DND-41 (cell line): ENCODE measurements around the gene MICU1.

Source experiments
- ATAC-seq: fragments of 200-7000 bp; cut with Tn5 transposase; 3 replicates; pipeline ENCODE4 v1.9.1; 2021; ENCODE audit warnings: low read depth; ENCODE audit not compliant: insufficient read depth
- DNase-seq: peaks from one replicate; pipeline ENCODE4 v3.0.0-alpha.2; 2020
- H2AFZ ChIP-seq: 2 replicates; pipeline ENCODE4 v1.6.0; 2012; ENCODE audit warnings: low read depth, low read length
- H3K27ac ChIP-seq: 2 replicates; pipeline ENCODE4 v1.5.1; 2012; ENCODE audit warnings: low read length, inconsistent platforms
- H3K27me3 ChIP-seq: fragments of 200-600 bp; sonication (generic); 2 replicates; pipeline ENCODE4 v1.6.0; 2012; ENCODE audit warnings: low read length, mild to moderate bottlenecking, inconsistent platforms; ENCODE audit not compliant: insufficient read depth, poor library complexity
- H3K36me3 ChIP-seq: 2 replicates; pipeline ENCODE4 v1.5.1; 2012; ENCODE audit warnings: low read length, inconsistent platforms; ENCODE audit not compliant: insufficient read depth
- H3K4me1 ChIP-seq: 2 replicates; pipeline ENCODE4 v1.5.1; 2012; ENCODE audit warnings: mild to moderate bottlenecking, low read length; ENCODE audit not compliant: insufficient read depth
- H3K4me2 ChIP-seq: 2 replicates; pipeline ENCODE4 v1.6.0; 2012; ENCODE audit warnings: mild to moderate bottlenecking, moderate library complexity, low read length, inconsistent platforms; ENCODE audit not compliant: insufficient read depth
- H3K4me3 ChIP-seq, 2 experiments: fragments of 200-600 bp in 1 of 2; shearing (Covaris generic) in 1 of 2; 2 replicates each; pipeline ENCODE4 v1.5.1; 2012 to 2016; ENCODE audit warnings: inconsistent platforms in 2 of 2, low read length in 2 of 2, mild to moderate bottlenecking in 2 of 2, low read depth in 1 of 2, moderate library complexity in 1 of 2
- H3K79me2 ChIP-seq: 2 replicates; pipeline ENCODE4 v1.6.0; 2012; ENCODE audit warnings: low read length, inconsistent platforms; ENCODE audit not compliant: insufficient read depth
- H3K9ac ChIP-seq: 2 replicates; pipeline ENCODE4 v1.6.0; 2012; ENCODE audit warnings: low read depth, mild to moderate bottlenecking, inconsistent platforms, low read length, moderate library complexity
- H3K9me3 ChIP-seq: 2 replicates; pipeline ENCODE4 v1.5.1; 2012; ENCODE audit warnings: low read length, moderate library complexity, mild to moderate bottlenecking, inconsistent platforms; ENCODE audit not compliant: insufficient read depth, severe bottlenecking
- H4K20me1 ChIP-seq: 2 replicates; pipeline ENCODE4 v1.6.0; 2012; ENCODE audit warnings: low read length; ENCODE audit not compliant: insufficient read depth
- EZH2 ChIP-seq: IDR thresholded peaks from 3 replicates; pipeline ENCODE4 v1.6.1; 2012; ENCODE audit warnings: borderline replicate concordance, low read depth, mild to moderate bottlenecking, moderate library complexity, low read length, inconsistent platforms; ENCODE audit not compliant: severe bottlenecking
- TF ChIP-seq, protein P1 (sequence below): IDR thresholded peaks from 2 replicates; pipeline ENCODE4 v1.5.1; 2012; ENCODE audit warnings: borderline replicate concordance, low read length, moderate library complexity, mild to moderate bottlenecking; ENCODE audit not compliant: poor library complexity, severe bottlenecking; ENCODE audit errors: extremely low read depth

The MICU1 gene

GRCh38 chr10:72630144-72630543, 4.3 kb upstream of the MICU1 start:
- peaks cover 3% of the 10 kb centered on the region; the same call in 1 of the 2 replicates for H3K36me3 ChIP-seq
- TF ChIP-seq EZH2: no peak
- TF ChIP-seq, protein P1, sequence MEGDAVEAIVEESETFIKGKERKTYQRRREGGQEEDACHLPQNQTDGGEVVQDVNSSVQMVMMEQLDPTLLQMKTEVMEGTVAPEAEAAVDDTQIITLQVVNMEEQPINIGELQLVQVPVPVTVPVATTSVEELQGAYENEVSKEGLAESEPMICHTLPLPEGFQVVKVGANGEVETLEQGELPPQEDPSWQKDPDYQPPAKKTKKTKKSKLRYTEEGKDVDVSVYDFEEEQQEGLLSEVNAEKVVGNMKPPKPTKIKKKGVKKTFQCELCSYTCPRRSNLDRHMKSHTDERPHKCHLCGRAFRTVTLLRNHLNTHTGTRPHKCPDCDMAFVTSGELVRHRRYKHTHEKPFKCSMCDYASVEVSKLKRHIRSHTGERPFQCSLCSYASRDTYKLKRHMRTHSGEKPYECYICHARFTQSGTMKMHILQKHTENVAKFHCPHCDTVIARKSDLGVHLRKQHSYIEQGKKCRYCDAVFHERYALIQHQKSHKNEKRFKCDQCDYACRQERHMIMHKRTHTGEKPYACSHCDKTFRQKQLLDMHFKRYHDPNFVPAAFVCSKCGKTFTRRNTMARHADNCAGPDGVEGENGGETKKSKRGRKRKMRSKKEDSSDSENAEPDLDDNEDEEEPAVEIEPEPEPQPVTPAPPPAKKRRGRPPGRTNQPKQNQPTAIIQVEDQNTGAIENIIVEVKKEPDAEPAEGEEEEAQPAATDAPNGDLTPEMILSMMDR: no peak
- H4K20me1 ChIP-seq: no peaks in the 10 kb centered on the region
- H3K4me3 ChIP-seq: no peak overlapping the region
- no peaks in the 10 kb centered on the region for H3K27me3 ChIP-seq
- H3K79me2 ChIP-seq: peaks cover 8% of the 10 kb centered on the region
- H3K9me3 ChIP-seq: no peaks in the 10 kb centered on the region
- no peak overlapping the region for H3K4me2 ChIP-seq
- H3K9ac ChIP-seq: no peak overlapping the region
- H3K4me1 ChIP-seq: peaks cover 15% of the 10 kb centered on the region
- no peak for DNase-seq
- ATAC-seq: no peak
- H3K27ac ChIP-seq: no peak overlapping the region
- H2AFZ ChIP-seq: no peak overlapping the region

- H3K79me2 ChIP-seq: peaks cover 34% of the 10 kb centered on the region
- H3K9ac ChIP-seq: peak overlapping the region; percentile 71
- ATAC-seq: no peak
- H3K4me1 ChIP-seq: peaks cover 32% of the 10 kb centered on the region
- no peaks in the 10 kb centered on the region for H3K9me3 ChIP-seq
- peak overlapping the region; percentile 85 for H2AFZ ChIP-seq
- no peak for TF ChIP-seq EZH2
- TF ChIP-seq, protein P1: no peak
- no peaks in the 10 kb centered on the region for H3K27me3 ChIP-seq
- DNase-seq: no peak
- H3K36me3 ChIP-seq: peaks cover 6% of the 10 kb centered on the region
- H3K27ac ChIP-seq: peak overlapping the region; percentile 87
- peak overlapping the region; percentile 68 for H3K4me2 ChIP-seq
- no peaks in the 10 kb centered on the region for H4K20me1 ChIP-seq
- peak overlapping the region; percentile 33 to 79 for H3K4me3 ChIP-seq
These were observed 520 bp upstream of the MICU1 start for GRCh38 chr10:72626444-72626754.

DNA sequence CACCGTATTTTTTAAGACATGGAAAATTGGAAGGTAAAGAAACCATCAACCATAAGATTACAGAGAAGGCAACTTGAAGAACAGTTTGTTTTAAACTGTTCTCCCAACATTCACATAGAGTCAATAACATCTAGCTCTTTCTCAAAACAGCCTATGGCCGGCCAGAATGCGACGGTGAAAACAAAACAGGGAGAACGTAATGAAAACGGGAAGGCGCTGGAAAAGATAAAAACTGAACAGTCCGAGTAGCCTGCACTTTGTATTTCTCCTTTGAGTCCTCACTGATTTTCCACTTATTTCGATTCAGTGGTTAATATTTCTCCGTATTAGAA, 637 bp downstream of the MICU1 start:
- Histone ChIP-seq H3K36me3 (peaks cover 6% of the 10 kb centered on the region), H2AFZ (peak overlapping the region; percentile 85), H3K27ac (peak overlapping the region; percentile 79), H3K4me1 (peaks cover 32% of the 10 kb centered on the region), H3K9me3 (no peaks in the 10 kb centered on the region), H3K9ac (peak overlapping the region; percentile 71), H3K79me2 (peaks cover 40% of the 10 kb centered on the region), H4K20me1 (no peaks in the 10 kb centered on the region), H3K4me2 (peak overlapping the region; percentile 74), H3K27me3 (no peaks in the 10 kb centered on the region), H3K4me3 (peak overlapping the region; percentile 72 to 79)
- TF ChIP-seq EZH2: no peak
- TF ChIP-seq, protein P1: no peak
- no peak for ATAC-seq
- no peak for DNase-seq

GRCh38 chr10:72622271-72622670, 3.6 kb downstream of the MICU1 start:
- ATAC-seq (no peak), DNase-seq (no peak)
- no peaks in the 10 kb centered on the region for H3K27me3 ChIP-seq
- H3K9ac ChIP-seq: no peak overlapping the region
- H2AFZ ChIP-seq: no peak overlapping the region
- H3K4me3 ChIP-seq: no peak overlapping the region
- H3K4me1 ChIP-seq: peaks cover 28% of the 10 kb centered on the region
- H3K79me2 ChIP-seq: peaks cover 55% of the 10 kb centered on the region
- H3K9me3 ChIP-seq: no peaks in the 10 kb centered on the region
- peaks cover 6% of the 10 kb centered on the region for H3K36me3 ChIP-seq
- H3K4me2 ChIP-seq: no peak overlapping the region
- TF ChIP-seq, protein P1: no peak
- TF ChIP-seq EZH2: no peak
- no peak overlapping the region for H3K27ac ChIP-seq
- H4K20me1 ChIP-seq: no peaks in the 10 kb centered on the region
